HG03457 (cell line): ENCODE data around the gene C5orf63.
"Not testable (repeated sequence)": the region's sequence is repeated elsewhere in the genome, so short reads cannot be mapped to it uniquely, and the experiment has no call there.

ENCODE experiments used
- ATAC-seq: cut with Tn5 transposase; IDR thresholded peaks from one replicate; pipeline ENCODE4 v1.9.1; 2021; ENCODE audit warnings: moderate number of reproducible peaks; ENCODE audit not compliant: unreplicated experiment

Gene C5orf63

DNA sequence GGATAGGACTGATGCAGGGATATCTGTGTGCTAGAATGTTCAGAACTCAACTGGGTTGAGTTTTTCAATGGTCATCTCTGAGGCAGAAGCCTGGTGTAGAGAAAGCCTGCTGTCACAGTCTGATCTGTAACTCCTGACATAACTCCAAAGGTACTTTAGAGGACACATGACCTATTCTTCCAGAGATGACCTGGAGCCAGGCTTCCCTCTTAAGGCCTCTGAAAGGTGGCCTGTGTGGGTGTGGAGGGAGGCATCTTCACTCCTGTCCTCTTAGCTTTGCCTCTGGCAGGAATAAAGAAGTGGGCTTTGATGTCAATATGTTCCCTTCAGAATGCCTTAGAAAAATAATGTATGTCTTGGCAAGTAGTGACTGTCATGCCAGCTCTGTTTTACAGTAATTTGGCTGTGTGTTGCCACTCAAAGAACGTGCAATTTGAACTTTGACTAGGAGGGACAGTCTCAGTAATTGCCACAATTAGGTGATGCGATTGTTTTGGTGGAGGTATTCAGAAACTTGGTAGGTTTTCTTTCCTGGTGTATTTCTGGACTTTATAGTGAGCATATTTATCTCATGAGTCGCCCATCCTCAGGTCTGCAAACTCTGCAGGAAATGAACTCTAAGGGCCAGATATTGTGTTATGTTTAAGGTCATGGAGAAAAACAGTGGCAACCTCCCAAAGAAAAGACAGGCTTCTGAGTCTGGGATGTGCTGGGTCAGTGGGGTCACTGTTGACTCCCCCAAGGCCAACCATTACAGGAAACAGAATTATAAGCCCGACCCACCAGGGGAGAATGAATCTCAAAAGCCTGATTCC, 3.2 kb upstream of the C5orf63 start:
- no peak for ATAC-seq

DNA sequence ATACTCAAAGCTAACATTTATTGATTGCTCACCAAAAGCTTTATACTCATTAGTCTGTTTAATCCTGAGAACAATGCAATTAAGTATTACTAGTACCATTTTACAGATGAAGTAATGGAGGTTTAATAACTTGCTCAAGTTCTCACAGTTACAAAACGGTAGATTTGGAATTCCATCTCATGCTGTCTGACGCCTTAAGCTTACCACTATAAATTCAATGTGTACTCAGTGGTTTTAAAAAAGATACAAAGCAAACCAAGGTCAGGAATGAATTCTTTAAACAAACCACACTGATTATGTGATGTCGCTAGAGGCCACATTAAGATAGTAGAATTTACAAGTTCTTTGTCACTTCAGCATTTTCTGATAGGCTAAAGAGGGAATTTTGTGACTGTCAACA, 1.2 kb upstream of the C5orf63 start:
- no peak for ATAC-seq

DNA sequence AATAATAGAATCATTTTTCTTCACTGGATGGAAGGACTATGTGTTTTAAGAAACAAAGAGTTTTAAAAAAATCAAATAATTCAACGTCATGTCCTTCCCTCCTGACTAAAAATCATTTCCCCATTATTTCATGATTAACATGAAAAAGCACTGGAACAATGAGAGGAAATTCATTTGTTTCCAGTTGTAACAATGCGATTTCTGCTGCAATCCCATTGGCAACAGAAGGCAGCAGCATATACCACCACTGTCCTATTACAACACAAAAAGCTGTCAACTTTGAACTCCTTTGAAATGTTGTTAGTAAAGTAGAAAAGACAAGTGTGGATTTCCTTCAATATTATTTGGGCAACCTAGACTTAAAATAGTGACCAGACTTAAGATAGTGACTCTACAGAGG, 3.1 kb downstream of the C5orf63 start:
- ATAC-seq, result no peak

DNA sequence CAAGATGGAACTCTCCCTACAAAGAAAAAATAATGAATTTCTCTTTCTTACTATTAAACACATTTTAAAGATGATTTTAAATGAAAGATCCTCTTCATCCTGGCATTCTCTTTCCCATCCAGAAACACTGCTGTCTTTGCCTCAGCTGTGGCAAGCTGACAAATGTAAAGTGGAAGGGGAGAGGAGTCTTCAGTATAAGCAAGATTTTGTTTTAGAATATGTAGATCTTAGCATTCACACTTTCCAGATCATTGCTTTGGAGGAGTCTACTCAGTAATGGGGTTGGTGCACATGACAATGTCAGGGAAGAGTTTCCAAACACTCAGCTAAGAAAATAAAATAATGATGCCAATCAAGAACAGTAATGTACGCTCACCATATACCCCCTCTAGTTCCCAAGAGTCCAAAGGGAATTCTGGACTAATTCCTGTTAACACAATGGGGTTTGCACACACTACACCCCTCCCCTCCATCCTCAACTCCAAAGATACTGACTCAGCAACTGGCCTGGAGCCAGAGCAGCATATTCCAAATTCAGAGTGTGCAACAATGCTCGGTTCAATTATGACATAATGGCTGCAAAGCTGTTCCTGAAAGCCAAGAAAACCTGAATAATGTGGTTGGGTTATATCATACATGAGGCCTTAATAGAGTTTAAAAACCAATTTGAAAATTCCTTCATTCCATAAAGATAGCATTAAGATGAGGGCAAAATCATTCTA, 4.6 kb downstream of the C5orf63 start:
- no peak for ATAC-seq

DNA sequence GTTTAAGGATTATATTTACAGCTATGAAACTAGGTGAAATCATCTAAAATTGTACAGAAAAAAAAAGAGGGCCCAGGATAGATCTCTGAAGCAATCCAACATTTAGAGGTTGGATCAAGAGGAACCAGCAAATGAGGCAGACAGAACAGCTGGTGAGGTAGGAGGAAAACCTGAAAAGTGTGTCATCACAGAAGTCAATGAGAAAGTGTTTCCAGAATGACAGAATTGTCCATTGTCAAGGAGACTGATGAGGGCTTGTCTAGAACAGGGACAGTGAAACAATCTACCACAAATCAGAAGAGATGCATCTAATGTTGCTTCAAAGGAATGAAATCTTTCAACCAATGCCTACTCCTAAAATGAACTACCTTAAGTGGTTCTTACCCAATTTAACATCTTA, 6.6 kb downstream of the C5orf63 start:
- no peak for ATAC-seq

DNA sequence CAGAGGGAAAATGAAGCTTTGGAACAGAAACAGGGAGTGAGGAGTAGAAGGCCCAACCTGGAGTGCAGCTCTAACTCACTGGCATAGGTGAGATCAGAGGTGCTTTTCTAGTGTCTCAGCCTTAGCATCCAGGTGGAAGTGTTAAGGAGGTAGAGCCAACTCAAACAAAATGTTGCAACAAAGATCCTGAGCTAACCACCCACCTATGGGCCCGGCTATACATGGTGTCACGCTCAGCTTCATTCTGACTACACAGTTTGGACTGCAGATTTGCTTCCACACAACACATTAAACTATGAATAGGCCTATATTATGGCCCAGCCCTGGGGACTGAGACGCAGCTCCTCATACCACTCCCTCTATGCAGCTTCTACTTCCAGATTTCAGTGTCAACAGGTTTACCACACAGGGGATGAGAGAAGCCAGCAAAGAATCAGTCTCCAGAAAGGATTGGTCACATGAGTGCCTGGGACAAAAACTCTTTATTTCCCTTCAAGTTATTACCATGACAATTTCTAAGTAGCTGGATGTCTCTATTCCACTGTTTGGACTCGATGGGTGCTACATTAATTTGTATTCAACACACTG, 9.0 kb downstream of the C5orf63 start:
- ATAC-seq, result no peak

DNA sequence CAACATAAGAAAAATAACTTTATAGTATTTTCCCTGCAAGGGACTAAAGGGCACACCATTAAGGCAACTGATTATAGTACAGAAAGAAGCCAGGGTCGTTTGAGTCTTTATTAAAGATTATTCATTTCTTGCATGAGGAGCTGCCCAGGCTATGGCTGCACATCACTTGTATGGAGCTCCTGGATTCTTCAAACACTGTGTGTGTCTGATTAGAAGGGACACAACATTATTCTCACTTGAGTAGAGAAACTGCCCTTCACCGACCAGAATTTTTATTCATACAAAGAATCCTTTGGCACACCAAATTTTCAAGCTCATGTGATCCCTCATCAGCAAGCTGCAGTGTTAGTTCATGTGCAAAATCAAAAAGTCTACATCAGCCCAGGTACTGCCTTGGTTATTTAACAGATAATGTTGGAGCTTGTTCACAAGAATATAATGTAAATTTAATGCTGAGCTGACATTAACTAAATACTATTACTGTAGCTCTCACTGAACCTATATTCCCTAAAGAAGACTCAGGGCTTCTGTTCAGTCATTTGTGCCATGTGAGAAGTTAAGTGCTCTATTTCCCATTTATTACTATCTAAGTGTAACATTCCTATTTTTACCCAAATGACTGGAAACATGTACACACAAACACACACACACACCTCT, 9.9 kb downstream of the C5orf63 start:
- no peak for ATAC-seq

DNA sequence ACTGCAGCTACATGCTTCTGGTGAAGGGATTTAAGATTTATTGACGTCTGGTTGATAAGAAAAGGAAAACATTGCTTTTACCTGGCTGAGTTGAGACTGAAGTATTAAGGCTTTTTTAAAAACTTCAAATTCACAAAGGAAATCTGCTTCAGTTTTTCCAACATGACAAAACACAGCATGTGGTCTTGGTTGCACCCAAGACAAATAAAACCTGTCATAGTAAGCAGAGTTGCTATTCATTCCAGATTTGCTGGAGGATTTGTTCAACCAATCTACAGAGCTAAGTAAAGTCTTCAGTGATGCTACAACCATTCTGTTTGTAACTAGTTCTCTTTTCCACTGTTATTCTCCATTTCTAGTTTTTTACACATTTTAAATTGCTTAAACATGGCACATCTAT, 11.3 kb downstream of the C5orf63 start:
- no peak for ATAC-seq

DNA sequence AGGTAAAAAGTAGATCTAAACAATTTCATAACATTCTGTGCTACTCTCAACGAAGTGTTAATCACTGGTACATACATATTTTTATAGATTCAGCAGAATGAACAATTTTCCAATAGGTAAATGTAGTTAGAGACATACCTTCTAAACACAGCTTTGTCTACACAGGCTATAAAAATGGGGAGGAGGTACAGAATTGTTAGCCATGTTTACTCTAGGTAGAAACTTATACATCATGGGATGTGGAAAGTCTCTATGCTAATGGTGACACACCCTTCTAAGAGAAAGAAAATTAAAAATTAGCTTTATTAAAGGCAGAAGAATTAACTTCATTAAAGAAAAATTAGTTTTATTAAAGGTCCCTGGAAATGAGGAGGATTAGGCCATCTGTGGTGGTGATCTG, 11.8 kb downstream of the C5orf63 start:
- ATAC-seq, result no peak

DNA sequence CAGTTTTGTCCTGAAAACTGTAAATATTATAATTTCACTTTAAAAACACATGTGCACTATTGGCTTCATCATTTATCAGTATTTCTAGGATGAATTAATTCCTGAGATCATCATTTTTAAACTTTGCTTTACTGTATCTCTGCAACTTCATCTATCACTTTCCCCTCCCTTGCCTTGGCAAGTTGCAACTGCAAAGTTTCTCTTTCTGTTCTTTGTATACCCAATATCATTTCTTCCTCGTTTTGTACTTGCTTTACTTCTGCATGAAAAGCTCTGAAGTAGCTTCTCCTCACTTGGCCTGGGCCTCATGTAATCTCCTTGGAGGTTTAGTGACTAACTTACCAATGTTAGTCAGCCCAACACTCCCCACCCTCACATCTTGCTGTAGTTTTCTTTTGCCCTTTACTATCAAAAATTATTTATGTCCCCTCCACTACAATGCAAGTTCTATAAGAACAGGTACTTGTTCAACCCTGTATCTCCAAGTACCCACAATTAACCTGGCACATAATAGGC, 12.8 kb downstream of the C5orf63 start:
- ATAC-seq, result no peak

DNA sequence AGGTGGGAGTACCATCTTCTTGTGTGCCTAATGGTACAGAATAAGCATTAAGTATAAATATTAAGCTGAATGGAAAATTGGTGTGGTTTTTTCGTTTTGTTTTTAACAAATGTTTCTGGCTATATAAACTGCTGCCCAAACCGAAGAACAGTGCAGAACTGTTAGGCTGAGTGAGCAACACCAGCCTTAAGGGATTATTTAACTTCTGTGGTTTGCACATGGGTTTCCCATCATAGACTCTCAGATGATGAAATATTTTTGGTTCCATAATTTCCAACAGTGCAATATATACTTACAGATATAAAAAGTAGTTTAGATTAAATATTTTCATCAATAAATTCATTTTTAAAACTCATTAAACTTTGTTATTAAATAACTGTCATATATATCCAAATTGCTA, 16.4 kb downstream of the C5orf63 start:
- ATAC-seq, result no peak

DNA sequence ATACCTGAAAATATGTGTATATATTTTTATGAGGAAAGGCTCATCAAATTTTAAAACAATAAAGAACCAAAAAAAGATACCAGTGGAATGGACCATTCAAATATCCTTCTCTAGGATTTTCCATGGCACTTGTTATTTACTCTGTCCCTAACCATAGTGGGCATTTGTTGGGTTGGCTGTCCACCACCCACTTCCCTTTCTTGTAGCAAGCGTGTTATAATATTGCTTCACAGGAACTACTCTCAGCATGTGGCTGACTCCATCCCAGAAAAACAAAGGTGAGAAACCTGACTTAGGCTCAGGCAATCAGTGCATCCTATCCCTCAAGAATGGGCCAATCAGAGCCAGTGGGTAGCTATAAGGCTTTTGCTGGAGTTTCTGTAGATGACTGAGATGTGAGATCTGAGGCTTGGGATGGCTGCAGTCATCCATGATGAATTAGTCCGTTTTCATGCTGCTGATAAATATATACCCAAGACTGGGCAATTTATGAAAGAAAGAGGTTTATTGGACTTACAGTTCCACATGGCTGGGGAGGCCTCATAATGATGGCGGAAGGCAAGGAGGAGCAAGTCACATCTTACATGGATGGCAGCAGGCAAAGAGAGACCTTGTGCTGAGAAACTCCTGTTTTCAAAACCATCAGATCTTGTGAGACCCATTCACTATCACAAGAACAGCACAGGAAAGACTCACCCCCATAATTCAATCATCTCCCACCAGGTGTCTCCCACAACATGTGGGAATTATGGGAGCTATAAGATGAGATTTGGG, 17.2 kb downstream of the C5orf63 start:
- ATAC-seq, result no peak

DNA sequence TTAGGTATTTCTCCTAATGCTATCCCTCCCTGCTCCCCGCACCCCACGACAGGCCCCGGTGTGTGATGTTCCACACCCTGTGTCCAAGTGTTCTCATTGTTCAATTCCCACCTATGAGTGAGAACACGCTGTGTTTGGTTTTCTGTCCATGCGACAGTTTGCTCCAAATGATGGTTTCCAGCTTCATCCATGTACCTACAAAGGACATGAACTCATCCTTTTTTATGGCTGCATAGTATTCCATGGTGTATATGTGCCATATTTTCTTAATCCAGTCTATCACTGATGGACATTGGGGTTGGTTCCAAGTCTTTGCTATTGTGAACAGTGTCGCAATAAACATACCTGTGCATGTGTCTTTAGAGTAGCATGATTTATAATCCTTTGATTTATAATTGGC, 19.8 kb downstream of the C5orf63 start:
- not testable (repeated sequence) for ATAC-seq

DNA sequence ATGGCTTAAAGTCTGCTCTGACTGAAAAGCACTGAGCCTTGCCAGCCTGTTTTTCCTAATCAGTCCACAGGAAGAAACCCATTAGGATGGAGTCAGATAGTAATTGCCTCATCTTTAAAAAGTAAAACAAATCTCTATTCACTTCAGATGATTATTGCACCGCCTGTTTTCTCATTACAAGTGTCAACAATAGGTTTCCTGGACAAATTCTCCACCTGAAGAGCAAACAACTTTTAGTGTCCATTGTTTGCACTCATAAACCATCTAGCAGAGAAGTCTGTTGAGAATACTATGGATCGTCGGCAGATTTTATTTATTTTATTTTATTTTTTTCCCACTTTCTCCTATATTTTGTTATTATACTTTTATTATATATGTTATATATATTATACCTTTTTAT, 20.3 kb downstream of the C5orf63 start:
- no peak for ATAC-seq

DNA sequence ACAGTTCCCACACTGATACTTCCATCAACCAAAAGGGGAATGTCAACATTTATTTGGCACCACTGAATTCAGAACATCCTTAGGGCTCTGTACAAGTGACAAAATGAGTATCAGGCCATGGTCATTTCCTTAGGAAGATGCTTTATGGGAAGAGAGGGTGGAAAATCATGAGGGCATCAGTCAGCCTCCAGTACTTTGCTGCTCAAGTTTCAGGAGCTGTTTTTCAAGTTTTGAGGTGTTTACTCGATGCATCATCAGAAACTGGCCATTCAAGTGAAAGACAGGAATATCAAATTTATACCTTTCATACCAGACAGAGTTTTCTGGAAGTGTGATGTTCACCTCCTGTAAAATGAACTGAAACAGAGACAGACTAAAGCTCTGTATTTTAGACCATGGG, 21.7 kb downstream of the C5orf63 start:
- no peak for ATAC-seq

DNA sequence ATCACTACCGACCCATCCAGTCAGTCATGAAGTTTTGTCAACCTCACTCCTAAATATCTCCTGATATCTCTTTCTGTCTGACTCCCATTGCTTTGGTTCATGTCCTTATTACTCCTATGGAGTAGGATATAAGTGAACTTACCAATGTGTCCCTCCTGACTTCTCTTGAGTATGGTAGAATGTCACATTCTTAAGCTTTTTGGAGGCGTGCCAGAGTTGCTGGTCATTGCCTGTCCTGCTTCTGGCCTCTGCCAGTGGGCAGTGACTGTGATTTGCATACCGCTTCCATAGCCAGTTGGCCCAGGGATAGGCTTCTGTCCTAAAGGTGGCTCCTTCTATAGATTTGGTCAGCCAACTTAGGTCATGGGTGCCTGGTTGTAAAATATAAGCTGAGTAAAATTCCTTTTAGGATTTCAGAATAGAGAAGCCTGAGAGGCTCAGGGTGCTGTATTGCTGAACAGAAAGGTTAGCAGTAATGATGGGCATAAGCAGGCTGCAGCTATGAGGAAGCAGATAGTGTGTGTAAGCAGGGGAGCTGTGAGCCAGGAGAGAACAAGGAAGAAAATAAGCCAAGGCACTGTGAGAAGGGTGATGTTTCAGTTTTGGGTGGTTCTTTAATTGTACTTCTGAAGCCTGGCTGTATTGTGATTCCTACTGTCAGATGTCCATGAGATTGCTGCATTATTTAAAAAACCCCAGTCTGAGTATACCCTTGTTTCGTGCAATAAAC, 26.8 kb downstream of the C5orf63 start:
- no peak for ATAC-seq

DNA sequence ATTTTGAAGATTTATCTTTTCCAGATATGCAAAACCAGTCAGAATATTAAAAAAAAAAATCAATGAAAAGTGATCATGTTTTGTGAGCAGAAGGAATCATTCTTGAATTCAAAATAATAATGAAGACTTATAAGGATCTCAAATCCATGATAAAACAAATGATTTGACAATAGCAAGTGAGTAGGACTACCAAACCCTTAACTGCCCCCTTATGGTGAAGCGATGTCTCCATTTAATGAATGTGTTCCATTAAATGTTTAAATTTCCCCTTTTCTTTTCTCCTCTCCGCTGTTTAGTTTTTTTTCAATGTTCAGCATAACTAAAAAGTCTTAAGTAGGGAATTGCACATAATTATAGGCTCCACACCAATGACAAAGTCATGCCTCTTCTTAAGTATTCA, 30.7 kb downstream of the C5orf63 start:
- no peak for ATAC-seq

DNA sequence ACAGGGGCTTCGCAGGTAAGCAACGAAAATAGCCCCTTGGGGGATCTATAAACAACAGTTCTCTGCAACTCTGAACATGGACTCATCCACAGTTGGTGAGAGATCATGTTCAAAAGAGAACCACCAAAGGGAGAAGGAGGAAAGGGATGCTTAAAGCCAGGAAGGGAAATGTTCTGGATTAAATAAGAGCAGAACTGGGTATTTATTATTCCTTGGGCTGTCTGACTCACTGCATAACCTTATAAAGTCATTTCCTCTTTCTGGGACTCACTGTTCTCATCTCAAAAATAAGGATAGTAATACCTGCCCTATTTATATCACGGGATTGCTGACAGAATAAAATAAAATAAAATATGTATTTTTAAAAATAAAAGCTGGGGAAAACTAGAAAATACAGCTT, 31.7 kb downstream of the C5orf63 start:
- no peak for ATAC-seq

DNA sequence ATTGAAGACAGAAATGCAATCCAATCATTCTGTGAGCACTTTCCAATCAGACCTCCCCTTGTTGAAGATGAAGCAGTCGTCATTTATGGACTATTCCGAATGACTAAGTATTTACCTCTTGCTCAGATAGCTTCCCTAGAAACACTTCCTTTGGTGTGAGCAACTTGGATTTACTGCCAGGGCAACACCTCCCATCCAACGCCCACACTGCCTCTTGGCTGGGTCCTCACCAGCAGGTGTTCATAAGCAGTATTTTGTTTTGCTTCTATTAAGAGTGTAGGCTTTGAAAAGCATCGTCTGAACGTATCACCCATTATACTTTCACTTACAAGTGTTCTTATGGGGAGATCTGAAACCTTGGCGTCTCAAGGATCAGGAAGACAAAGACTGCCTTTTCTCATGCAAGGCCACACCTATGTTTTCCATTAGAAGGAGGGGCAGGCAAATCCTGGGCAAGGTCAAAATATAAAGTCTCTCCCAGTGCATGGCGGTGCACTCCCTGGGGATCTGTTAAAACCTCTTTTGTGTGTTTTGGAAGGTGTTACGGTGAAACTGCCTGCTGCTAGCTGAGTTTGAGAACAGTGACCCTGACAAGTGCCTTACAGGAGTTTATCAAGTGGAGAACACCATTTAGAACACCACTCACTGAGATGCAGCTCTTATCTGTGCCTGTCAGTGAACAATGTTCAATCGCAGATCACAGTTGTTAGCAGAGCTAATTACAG, 32.3 kb downstream of the C5orf63 start:
- ATAC-seq, result no peak
